Fibroblast of skin of scalp (primary cell): Measurements from ENCODE around the gene ABCC6.
"Not testable (repeated sequence)": the region's sequence is repeated elsewhere in the genome, so short reads cannot be mapped to it uniquely, and the experiment has no call there.

Experiments used
- DNase-seq: peaks from one replicate; pipeline ENCODE4 v3.0.0-alpha.2; 2013

The ABCC6 gene

GRCh38 chr16:16158741-16159374 lies 64.4 kb downstream of the ABCC6 start:
- DNase-seq = no peak

DNA sequence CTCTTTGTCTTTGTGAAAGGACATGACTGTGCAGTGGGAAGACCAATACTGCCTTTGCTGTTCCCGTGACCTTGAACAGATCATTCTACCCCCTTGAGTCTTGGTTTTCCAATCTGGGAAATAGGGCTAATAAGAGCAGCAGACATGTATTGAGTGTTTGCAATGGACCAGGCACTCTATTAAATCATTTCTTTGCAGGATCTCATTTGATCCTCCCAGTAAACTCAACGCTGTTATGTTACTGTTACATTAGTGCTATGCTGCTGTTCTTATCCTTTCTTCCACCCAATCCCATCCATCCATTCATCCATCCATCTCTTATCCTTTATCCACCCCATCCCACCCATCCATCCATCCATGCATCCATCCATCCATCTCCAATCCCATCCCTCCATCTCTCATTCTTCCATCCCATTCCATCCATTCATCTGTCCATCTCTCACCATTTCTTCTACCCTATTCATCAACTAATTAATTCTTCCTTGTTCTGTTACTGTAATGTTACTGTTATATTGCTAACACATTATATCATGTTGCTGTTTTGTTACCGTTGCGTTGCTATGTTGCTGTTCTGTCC lies 65.1 kb downstream of the ABCC6 start:
- DNase-seq = no peak

DNA sequence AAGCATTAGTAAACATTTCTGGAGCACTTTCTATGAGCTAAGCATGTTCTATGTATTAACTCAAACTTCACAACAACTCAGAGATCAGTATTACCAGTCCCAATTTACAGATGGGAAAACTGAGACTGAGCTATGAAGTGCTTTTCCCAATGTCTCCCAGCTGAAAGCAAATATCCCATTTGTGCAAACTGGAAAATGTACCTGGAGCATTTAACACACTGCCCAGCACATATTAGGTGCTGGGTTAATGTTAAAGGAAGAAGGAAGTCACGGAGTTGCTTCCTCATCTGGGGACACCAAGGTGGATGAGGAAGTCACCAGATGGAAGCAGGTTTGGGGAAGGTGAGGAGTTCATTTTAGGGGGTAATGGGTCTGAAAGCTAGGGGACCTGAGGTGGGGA lies 66.1 kb downstream of the ABCC6 start:
- no peak for DNase-seq

DNA sequence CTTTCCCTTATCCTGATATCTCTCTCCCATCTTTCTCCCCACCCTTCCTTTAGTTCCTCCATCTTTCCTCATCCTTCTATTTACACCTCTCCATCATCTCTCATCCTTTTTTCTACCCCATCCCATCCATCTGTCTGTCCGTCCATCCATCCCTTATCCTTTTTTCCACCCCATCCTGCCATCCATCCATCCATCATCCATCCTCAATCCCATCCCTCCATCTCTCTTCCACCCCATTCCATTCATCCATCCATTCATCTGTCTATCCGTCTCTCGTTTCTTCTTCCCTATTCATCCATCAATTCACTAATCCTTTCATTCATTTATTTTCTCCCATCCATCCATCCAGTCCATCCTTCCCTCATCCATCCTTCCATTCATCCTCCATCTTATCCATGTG lies 68.1 kb downstream of the ABCC6 start:
- DNase-seq = no peak

- DNase-seq = no peak
Observed at GRCh38 chr16:16154281-16154951, 68.9 kb downstream of the ABCC6 start.

GRCh38 chr16:16153000-16153399 lies 70.3 kb downstream of the ABCC6 start:
- not testable (repeated sequence) for DNase-seq

GRCh38 chr16:16151315-16151714 lies 72.0 kb downstream of the ABCC6 start:
- no peak for DNase-seq

DNA sequence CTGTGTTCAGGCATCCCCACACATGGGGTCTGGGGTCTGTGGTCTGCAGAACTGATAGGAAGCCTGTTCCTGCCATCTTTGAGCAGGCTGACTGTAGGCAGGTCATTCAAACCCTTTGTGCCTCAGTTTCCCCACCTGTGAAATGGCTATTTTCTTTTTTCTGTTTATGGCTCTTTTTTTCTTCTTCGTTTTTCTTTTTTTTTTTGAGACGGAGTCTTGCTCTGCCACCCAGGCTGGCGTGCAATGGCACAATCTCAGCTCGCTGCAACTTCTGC lies 72.5 kb downstream of the ABCC6 start:
- no peak for DNase-seq

- peak; percentile 17 for DNase-seq
Observed at GRCh38 chr16:16150117-16150877, 73.0 kb downstream of the ABCC6 start.

GRCh38 chr16:16149710-16150116 lies 73.6 kb downstream of the ABCC6 start:
- no peak for DNase-seq

DNA sequence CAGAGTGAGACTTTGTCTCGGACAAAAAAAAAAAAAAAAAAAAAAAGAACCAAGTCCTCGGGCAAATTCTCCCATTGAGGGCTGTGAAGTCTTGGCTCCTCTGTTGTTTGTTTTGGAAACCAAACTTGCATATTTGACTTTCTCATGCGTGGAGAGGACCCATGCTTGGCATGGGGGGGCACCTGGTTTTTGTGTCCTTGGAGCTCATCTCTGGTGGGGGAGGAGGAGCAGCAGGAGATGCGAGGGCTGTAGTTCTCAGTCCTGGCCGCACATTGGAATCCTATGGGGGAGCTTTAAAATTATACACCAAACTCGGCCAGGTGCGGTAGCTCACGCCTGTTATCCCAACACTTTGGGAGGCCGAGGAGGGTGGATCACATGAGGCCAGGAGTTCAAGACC lies 74.5 kb downstream of the ABCC6 start:
- peak; percentile 12 for DNase-seq

DNA sequence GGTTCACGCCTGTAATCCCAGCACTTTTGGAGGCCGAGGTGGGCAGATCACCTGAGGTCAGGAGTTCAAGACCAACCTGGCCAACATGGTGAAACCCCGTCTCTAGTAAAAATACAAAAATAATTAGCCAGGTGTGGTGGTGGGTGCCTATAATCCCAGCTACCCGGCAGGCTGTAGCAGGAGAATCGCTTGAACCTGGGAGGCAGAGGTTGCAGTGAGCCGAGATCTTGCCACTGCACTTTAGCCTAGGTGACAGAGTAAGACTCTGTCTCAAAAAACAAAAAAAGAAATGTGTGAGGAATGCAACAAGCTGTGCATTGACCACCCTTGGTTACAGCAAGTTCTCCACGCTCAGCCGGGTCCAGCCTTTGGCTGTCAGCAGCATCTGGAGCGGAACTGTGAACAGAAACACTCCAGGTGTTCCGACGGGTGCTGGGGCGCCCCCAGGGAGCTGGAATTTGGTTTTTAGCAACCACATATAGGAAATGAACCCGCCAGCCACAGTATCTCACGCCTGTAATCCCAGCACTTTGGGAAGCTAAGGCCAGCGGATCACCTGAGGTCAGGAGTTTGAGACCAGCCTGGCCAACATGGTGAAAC lies 75.2 kb downstream of the ABCC6 start:
- DNase-seq = not testable (repeated sequence)

DNA sequence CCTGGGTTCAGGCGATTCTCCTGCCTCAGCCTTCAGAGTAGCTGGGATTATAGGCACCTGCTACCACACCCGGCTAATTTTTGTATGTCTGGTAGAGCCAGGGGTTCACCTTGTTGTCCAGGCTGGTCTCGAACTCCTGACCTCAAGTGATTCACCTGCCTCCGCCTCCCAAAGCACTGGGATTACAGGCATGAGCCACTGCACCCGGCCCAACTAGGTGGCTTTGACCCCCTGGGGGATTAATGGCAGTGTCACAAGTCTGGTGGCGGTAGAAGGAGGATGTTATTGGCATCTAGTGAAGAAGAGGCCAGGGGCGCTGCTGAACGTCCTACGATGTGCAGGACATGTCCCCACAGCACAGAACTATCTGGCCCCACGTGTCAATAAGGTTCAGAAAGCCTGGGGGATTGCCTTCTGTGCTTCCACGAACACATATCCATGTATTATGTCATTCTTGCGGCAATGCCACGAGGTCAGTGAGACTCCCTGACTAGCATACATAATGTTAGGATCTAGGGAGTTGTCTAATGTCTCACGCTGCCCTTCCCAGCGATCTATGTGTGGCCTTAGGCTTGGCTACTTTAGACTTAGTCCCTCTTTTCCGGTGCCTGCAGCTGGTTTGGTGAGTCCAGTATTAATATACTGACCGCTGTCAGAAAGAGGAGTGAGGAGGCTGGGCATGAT lies 75.8 kb downstream of the ABCC6 start:
- no peak for DNase-seq

DNA sequence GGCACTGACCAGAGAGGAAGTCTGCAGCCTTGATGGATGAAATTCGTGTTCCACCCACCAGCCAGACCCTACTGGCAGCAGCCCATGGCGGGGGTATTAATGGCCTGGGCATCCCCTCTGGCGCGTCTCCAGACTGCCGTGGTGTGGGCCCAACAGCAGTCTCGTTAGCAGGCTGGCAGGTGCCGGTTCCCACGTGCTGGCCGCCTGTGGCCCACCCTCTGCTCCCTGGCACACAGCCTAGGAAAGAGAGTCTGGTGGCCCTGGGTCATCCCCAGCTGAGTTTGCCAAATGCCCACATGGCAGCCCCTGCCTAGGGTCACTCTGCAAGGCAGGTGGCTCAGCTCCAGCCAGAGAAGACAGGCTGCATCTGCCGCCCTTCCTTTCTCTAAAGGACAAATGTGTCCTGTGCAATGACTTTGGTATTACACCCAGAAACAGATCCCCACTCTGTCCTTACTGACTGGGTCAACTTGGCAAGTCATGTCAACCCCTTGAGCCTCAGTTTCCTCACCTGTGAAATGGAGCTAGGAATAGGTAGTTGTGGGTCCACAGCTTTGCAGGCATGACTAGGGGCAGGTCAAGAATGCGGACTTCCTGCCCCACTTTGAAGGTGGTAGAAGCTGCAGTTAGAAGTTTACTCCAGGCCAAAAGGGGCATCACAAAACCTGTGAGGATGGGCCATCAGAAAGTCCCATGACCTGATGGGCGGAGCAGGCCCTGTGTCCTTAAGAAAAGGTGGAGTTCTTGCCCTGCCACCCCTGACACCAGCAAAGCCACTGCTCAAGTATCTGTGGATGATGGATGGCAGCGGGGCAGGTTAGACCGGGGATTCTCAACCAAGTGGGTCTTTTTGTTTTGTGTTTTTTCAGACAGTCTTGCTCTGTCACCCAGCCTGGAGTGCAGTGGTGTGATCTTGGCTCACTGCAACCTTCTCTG lies 76.6 kb downstream of the ABCC6 start:
- no peak for DNase-seq

- DNase-seq = no peak
Observed at GRCh38 chr16:16145286-16145685, 78.0 kb downstream of the ABCC6 start.

GRCh38 chr16:16144416-16144815 lies 78.9 kb downstream of the ABCC6 start:
- DNase-seq = no peak

DNA sequence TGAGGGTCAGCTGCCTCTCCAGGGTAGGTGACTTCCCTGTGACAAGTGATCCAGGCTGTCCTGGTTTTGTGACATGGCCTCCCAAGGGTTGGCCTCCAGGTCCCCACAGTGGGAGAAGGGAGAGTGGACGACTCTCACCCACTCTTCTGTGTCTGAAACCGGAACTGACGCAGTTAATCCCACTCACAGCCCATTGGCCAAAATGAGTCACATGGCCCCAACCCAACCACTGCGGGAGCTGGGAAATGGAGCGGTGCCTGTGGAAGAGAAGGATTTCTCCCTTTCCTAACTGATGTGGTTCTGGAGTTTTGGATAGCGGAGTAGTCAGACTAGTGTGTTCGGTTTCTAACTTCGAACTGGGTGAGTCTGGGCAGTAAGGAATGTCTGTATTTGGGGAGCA lies 79.4 kb downstream of the ABCC6 start:
- no peak for DNase-seq

DNA sequence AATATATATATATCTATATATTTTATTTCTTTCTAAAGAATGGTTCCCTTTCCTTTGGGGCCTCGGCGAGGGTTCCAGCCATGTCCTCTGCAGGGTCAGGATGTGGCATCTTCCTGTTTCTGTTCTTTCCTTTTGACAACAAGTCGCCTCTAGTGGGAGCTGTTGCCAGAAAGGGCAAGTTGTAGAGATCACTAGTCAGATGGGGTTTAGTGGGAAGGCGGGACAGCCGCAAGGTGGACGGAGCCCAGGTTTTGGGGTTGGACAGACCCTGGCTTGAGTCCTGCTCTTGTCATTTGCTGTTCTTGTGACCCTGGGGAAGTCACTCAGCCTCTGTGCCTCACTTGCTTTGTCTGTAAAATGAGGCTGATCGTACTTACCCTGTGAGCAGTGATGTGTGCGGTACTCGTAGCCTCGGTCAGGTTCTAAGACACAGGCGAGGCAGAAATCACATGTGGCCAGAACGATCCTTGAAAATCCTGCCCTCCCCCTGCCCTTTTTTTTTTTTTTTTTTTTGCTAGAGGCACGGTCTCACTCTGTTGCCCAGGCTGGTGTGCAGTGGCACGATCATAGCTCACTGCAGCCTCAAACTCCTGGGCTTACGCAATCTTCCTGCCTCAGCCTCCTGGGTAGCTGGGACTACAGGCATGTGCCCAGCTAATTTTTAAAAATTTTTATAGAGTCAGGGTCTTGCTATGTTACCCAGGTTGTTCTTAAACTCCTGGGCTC lies 80.1 kb downstream of the ABCC6 start:
- DNase-seq = no peak

DNA sequence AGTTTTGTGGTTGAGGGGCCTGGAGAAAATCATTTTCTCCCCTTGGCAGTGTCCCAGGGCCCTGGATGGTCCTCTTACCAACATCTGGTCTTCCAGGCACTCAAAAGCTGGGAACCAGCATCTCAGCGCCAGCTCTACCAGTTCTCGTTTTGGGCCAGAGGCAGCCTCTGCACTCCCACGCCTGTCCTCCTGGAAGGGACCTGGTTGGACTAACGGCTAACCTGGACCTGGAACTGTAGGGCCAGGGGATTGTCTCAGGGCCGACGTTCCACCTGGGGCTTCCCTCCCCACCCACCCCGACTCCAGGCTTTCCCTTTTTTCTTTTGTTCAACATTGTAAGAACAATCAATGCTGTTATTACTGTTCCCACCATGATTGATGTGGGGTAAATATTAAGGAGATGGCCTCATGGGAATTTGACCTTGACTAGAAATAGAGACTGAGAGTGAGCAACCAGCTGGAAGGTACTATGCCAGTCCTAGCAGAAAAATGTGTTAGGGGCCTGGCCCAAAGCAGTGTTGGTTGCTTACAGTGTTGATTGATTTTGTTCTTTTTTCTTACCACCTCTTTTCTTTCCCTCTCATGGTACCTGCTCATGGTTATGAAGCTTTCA lies 81.4 kb downstream of the ABCC6 start:
- DNase-seq = no peak

GRCh38 chr16:16141141-16141540 lies 82.2 kb downstream of the ABCC6 start:
- no peak for DNase-seq
